SKM-1 (cell line): ENCODE measurements around the gene CAMTA1.

Source experiments
- DNase-seq: peaks from one replicate; lab custom pipeline; 2025; ENCODE audit not compliant: unreplicated experiment; lab: John Stamatoyannopoulos, UW

Gene CAMTA1

GRCh38 chr1:7795406-7795805 lies 1010.2 kb downstream of the CAMTA1 start:
- no peak for DNase-seq

DNA sequence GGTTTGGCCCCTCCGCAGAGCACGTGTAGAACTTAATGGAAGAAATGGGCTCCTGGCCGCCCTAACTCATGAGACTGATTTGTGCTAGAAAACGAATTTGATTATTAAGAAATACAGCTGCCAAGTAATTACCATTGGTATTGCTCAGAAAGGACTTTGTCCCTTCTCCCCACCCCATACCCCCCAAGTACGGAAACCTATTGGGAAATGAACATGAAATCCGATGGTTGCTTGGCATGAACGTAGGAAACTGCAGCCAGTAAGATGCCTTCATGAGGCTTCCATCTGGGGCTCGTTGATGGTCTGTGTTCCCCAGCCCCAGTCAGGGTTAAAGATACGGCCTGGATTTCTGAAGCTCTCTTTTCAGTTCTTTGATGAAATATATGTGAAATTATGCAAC lies 1020.2 kb downstream of the CAMTA1 start:
- no peak for DNase-seq

GRCh38 chr1:7808253-7808844 lies 1023.1 kb downstream of the CAMTA1 start:
- DNase-seq = no peak

DNA sequence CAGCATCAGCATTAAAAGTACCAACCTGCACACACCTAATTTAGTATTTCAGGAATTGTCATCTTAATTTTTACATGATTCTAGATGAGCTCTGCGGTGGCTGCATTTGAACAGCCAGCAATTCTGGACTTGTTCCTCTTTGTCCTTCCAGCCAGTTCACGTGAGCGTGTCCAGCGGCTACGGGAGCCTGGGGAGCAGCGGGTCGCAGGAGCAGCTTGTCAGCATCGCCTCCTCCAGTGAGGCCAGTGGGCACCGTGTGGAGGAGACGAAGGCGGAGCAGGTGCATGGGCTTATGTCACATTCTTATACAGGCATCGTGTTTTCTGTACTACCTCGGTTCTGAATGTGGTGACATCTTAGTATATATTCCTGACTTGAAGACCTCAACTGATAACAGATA lies 1024.5 kb downstream of the CAMTA1 start:
- no peak for DNase-seq

- DNase-seq = no peak
Observed at GRCh38 chr1:7810395-7810794, 1025.1 kb downstream of the CAMTA1 start.

GRCh38 chr1:7811476-7811875 lies 1026.2 kb downstream of the CAMTA1 start:
- DNase-seq = no peak

DNA sequence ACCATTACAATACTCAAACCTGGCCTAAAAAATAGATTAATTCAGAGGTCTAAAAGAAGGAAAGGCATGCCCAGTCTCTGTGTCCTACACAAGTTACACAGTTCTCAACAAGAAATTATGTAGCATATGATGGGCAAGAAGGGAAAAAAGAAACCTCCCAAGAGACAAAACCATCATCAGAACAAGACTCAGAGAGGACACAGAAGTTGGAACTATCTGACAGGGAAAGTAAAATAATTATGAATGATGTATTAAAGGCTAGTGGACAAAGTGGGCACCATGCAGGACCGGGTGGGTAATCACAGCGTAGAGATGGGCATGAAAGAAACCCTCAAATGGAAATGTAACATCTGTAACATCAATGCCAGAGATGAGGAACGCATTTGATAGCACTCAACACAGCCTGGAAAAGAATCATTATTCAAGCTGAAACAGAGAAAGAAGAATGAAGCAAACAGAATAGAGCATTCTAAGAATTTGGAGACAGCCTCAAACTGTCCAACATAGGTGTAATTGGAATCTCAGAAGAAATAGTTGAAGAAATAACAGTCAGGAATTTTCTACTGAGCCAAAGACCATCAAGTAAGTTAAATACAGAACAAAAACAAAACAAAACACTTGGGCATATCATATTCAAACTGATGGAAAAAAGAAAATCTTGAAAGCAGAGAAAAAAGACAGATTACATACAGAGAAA lies 1028.6 kb downstream of the CAMTA1 start:
- DNase-seq = no peak
